Neural cell (in vitro differentiated cells): ENCODE measurements around the gene ANKRD44. TPM values are rescaled to one million over a fixed set of nuclear protein-coding genes. Genes with fewer than 3 reads are reported as not detected.

Experiments
- H2AFZ ChIP-seq: fragments of 200-600, 300-800 bp; sonication (generic), shearing (Covaris generic); 2 replicates; pipeline ENCODE4 v1.6.0; 2014; ENCODE audit warnings: low read depth, mild to moderate bottlenecking, antibody characterized with exemption, low read length, moderate library complexity
- H3F3A ChIP-seq: fragments of 200-600 bp; shearing (Covaris generic); 2 replicates; pipeline ENCODE4 v1.6.1; 2016; ENCODE audit warnings: mild to moderate bottlenecking, moderate library complexity, mixed read lengths, antibody characterized with exemption, low read length; ENCODE audit not compliant: insufficient read depth, poor library complexity, severe bottlenecking
- H3K27ac ChIP-seq: fragments of 200-600, 300-800 bp; sonication (generic), shearing (Covaris generic); 2 replicates; pipeline ENCODE4 v1.5.1; 2014; ENCODE audit warnings: mild to moderate bottlenecking, low read length, moderate library complexity
- H3K27me3 ChIP-seq: fragments of 300-800, 200-600 bp; sonication (generic), shearing (Covaris generic); 2 replicates; pipeline ENCODE4 v1.6.0; 2014; ENCODE audit warnings: mild to moderate bottlenecking, low read depth, low read length, moderate library complexity; ENCODE audit not compliant: insufficient read depth
- H3K36me3 ChIP-seq: fragments of 300-800, 200-600 bp; sonication (generic), shearing (Covaris generic); 2 replicates; pipeline ENCODE4 v1.5.1; 2014; ENCODE audit warnings: mild to moderate bottlenecking, antibody characterized with exemption, low read length, moderate library complexity; ENCODE audit not compliant: insufficient read depth
- H3K4me2 ChIP-seq: fragments of 300-800, 200-600 bp; sonication (generic), shearing (Covaris generic); 2 replicates; pipeline ENCODE4 v1.6.0; 2014; ENCODE audit warnings: mild to moderate bottlenecking, low read length
- H3K4me3 ChIP-seq: fragments of 300-800, 200-600 bp; sonication (generic), shearing (Covaris generic); 2 replicates; pipeline ENCODE4 v1.5.1; 2014; ENCODE audit warnings: mild to moderate bottlenecking, low read length, moderate library complexity
- H3K79me2 ChIP-seq: fragments of 200-600 bp; shearing (Covaris generic); replicated peaks from 2 replicates; pipeline ENCODE4 v1.6.0; 2014; ENCODE audit warnings: mild to moderate bottlenecking, low read length, moderate library complexity; ENCODE audit not compliant: insufficient read depth
- H3K9ac ChIP-seq: fragments of 300-800, 200-600 bp; sonication (generic), shearing (Covaris generic); 2 replicates; pipeline ENCODE4 v1.6.1; 2016; ENCODE audit warnings: mild to moderate bottlenecking, low read length, mixed read lengths
- H3K9me2 ChIP-seq: fragments of 200-600 bp; shearing (Covaris generic); 2 replicates; pipeline ENCODE4 v1.6.1; 2016; ENCODE audit warnings: mild to moderate bottlenecking, low read length, mixed read lengths; ENCODE audit not compliant: insufficient read depth
- H3K9me3 ChIP-seq: fragments of 200-600, 300-800 bp; sonication (generic), shearing (Covaris generic); 2 replicates; pipeline ENCODE4 v1.6.1; 2016; ENCODE audit warnings: mild to moderate bottlenecking, mixed run types, low read length, moderate library complexity, mixed read lengths
- H4K20me1 ChIP-seq: fragments of 200-600 bp; shearing (Covaris generic); 2 replicates; pipeline ENCODE4 v1.6.1; 2016; ENCODE audit warnings: mild to moderate bottlenecking, mixed run types; ENCODE audit not compliant: insufficient read depth
- CTCF ChIP-seq: fragments of 450-650 bp; IDR thresholded peaks from 2 replicates; pipeline ENCODE4 v1.5.1; 2014; ENCODE audit warnings: antibody characterized with exemption, mild to moderate bottlenecking, moderate library complexity; ENCODE audit not compliant: poor library complexity, severe bottlenecking
- EP300 ChIP-seq: fragments of 450-650 bp; conservative IDR thresholded peaks from 2 replicates; pipeline ENCODE4 v1.6.1; 2014; ENCODE audit warnings: antibody characterized with exemption, mild to moderate bottlenecking, moderate library complexity; ENCODE audit not compliant: poor library complexity, severe bottlenecking
- EZH2 ChIP-seq: fragments of 200-600, 300-800 bp; shearing (Covaris generic), sonication (generic); IDR thresholded peaks from 2 replicates; pipeline ENCODE4 v1.6.1; 2014; ENCODE audit warnings: antibody characterized with exemption, low read length, borderline replicate concordance, mild to moderate bottlenecking; ENCODE audit not compliant: insufficient read depth, poor library complexity, severe bottlenecking
- MXI1 ChIP-seq: fragments of 450-650 bp; conservative IDR thresholded peaks from 2 replicates; pipeline ENCODE4 v1.6.1; 2014; ENCODE audit warnings: antibody characterized with exemption, mild to moderate bottlenecking; ENCODE audit not compliant: poor library complexity, severe bottlenecking
- POLR2AphosphoS5 ChIP-seq: IDR thresholded peaks from 2 replicates; pipeline ENCODE4 v1.6.1; 2012
- RAD21 ChIP-seq: fragments of 450-650 bp; conservative IDR thresholded peaks from 2 replicates; pipeline ENCODE4 v1.6.1; 2014; ENCODE audit warnings: antibody characterized with exemption, mild to moderate bottlenecking, moderate library complexity
- REST ChIP-seq: IDR thresholded peaks from 2 replicates; pipeline ENCODE4 v1.6.1; 2012; ENCODE audit warnings: borderline replicate concordance
- SMC3 ChIP-seq: fragments of 450-650 bp; conservative IDR thresholded peaks from 2 replicates; pipeline ENCODE4 v1.6.1; 2014; ENCODE audit warnings: antibody characterized with exemption, mild to moderate bottlenecking, moderate library complexity; ENCODE audit not compliant: poor library complexity
- TAF1 ChIP-seq: IDR thresholded peaks from 2 replicates; pipeline ENCODE4 v1.6.1; 2012; ENCODE audit warnings: low read depth
- polyA plus RNA-seq: library from polyadenylated mRNA; depleted of rRNA; stranded (reverse); fragments of >200 nt; gene quantifications from 2 replicates; pipeline ENCODE4 v1.2.3, GENCODE V29; 2014

ANKRD44 gene
- polyA plus RNA-seq, 1 donor from 2014 or later, result 94.3 TPM

GRCh38 chr2:197278799-197279763, 31.5 kb downstream of the ANKRD44 start:
- no peak overlapping the region for H3K4me2 ChIP-seq
- H3K4me3 ChIP-seq, result no peak overlapping the region
- H3K36me3 ChIP-seq, result no peaks in the 10 kb centered on the region
- H2AFZ ChIP-seq, result no peak overlapping the region
- TF ChIP-seq EP300 (no peak), RAD21 (no peak), EZH2 (no peak), POLR2AphosphoS5 (no peak), MXI1 (no peak), SMC3 (no peak), TAF1 (no peak), CTCF (no peak), REST (no peak)
- no peak overlapping the region for H3K27ac ChIP-seq
- no peaks in the 10 kb centered on the region for H3K27me3 ChIP-seq
- H3F3A ChIP-seq, result no peaks in the 10 kb centered on the region
- H4K20me1 ChIP-seq, result no peaks in the 10 kb centered on the region
- no peak overlapping the region for H3K9ac ChIP-seq
- no peaks in the 10 kb centered on the region for H3K79me2 ChIP-seq
- H3K9me3 ChIP-seq, result no peaks in the 10 kb centered on the region
- H3K9me2 ChIP-seq, result no peaks in the 10 kb centered on the region

GRCh38 chr2:197277794-197278193, 32.8 kb downstream of the ANKRD44 start:
- H3K9me3 ChIP-seq, result no peaks in the 10 kb centered on the region
- no peak overlapping the region for H3K27ac ChIP-seq
- H3F3A ChIP-seq, result no peaks in the 10 kb centered on the region
- no peak overlapping the region for H2AFZ ChIP-seq
- no peaks in the 10 kb centered on the region for H3K36me3 ChIP-seq
- H3K4me2 ChIP-seq, result no peak overlapping the region
- no peaks in the 10 kb centered on the region for H4K20me1 ChIP-seq
- no peaks in the 10 kb centered on the region for H3K27me3 ChIP-seq
- H3K79me2 ChIP-seq, result no peaks in the 10 kb centered on the region
- TF ChIP-seq TAF1, result no peak
- TF ChIP-seq REST, result no peak
- TF ChIP-seq CTCF, result no peak
- no peak for TF ChIP-seq POLR2AphosphoS5
- no peak for TF ChIP-seq SMC3
- no peak for TF ChIP-seq MXI1
- TF ChIP-seq RAD21, result no peak
- no peak for TF ChIP-seq EZH2
- TF ChIP-seq EP300, result no peak
- no peak overlapping the region for H3K4me3 ChIP-seq
- no peaks in the 10 kb centered on the region for H3K9me2 ChIP-seq
- no peak overlapping the region for H3K9ac ChIP-seq
